Fibroblast of pulmonary artery (primary cell): ENCODE measurements around the gene CPLX1.
"Not testable (repeated sequence)": the region's sequence is repeated elsewhere in the genome, so short reads cannot be mapped to it uniquely, and the experiment has no call there.

Source experiments
- DNase-seq: peaks from one replicate; pipeline ENCODE4 v3.0.0-alpha.2; 2010; ENCODE audit warnings: low read depth
- H3K4me3 ChIP-seq: replicated peaks from 2 replicates; pipeline ENCODE4 v1.5.1; 2011; ENCODE audit warnings: low read depth, mild to moderate bottlenecking, control low read depth, low read length, moderate library complexity
- TF ChIP-seq, protein P1 (sequence below): IDR thresholded peaks from 2 replicates; pipeline ENCODE4 v1.5.1; 2011; ENCODE audit warnings: mild to moderate bottlenecking, control low read depth, low read length, inconsistent platforms; ENCODE audit errors: missing control alignments

The CPLX1 gene

GRCh38 chr4:740656-741282 is 85.2 kb downstream of the CPLX1 start:
- TF ChIP-seq, protein P1, sequence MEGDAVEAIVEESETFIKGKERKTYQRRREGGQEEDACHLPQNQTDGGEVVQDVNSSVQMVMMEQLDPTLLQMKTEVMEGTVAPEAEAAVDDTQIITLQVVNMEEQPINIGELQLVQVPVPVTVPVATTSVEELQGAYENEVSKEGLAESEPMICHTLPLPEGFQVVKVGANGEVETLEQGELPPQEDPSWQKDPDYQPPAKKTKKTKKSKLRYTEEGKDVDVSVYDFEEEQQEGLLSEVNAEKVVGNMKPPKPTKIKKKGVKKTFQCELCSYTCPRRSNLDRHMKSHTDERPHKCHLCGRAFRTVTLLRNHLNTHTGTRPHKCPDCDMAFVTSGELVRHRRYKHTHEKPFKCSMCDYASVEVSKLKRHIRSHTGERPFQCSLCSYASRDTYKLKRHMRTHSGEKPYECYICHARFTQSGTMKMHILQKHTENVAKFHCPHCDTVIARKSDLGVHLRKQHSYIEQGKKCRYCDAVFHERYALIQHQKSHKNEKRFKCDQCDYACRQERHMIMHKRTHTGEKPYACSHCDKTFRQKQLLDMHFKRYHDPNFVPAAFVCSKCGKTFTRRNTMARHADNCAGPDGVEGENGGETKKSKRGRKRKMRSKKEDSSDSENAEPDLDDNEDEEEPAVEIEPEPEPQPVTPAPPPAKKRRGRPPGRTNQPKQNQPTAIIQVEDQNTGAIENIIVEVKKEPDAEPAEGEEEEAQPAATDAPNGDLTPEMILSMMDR: no peak
- no peak for DNase-seq
- no peak overlapping the region for H3K4me3 ChIP-seq

DNA sequence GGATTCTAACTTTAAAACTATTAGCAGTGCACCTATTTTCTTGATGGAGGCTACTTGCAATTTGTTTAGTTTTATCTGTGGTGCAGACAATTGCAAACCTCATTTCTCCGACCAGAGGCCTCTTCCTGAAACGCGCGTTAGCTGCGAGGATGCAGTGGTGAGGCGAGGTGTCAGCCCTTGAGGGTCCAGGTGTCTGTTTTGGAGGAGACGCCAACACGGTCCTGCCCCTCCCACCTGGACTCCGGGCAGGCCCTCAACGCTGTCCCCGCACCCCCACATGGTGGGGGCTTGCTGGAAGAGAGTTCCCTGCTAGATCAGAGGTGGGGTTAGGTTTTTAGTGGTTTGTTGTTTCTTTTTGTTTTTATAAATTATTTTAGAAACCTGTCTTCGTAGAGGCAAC is 85.9 kb downstream of the CPLX1 start:
- TF ChIP-seq, protein P1: no peak
- H3K4me3 ChIP-seq: no peak overlapping the region
- DNase-seq: no peak

DNA sequence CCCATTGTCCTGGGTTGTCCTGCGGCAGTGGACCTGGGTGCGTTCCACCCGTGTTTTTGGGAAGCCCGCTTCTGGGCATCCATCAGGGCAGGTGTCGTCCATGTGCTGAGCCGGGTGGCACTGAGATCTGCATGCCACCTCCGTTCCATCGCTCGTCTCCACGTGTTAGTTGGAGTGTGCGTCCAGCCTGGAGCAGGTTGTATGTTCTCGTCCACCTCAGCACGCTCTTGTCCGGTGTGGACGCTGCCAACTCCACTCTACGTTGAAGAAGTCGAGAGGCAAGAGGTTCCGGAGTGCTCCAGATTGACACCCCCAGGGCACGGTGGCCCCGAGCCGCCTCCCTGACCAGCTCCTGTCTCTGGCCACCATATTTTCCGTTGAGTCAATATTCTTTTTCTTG is 86.4 kb downstream of the CPLX1 start:
- no peak for DNase-seq
- TF ChIP-seq, protein P1: no peak
- H3K4me3 ChIP-seq: no peak overlapping the region

DNA sequence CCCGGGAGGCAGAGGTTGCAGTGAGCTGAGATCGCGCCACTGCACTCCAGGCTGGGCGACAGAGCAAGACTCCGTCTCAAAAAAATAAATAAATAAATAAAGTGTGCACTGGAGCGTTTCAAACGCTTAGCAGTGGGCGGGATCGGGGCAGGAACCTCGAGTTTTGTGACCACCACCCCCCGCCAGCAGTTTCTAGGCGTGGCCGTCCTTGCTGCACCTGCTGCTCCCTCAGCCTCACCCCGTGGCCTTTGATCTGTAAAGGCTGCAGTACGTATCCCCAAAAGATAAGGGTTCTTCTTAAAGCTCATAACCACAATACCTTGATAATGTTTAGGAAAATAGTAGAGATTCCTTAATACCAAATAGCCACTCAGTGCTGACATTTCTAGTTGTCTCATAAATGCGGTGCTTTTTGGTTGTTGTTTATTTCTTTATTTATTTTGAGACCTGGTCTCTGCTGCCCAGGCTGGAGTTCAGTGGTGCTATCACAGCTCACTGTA is 87.1 kb downstream of the CPLX1 start:
- TF ChIP-seq, protein P1: no peak
- H3K4me3 ChIP-seq: no peak overlapping the region
- DNase-seq: no peak

- not testable (repeated sequence) for H3K4me3 ChIP-seq
Measured at GRCh38 chr4:736561-736960, 89.4 kb downstream of the CPLX1 start.

GRCh38 chr4:735583-735982 is 90.3 kb downstream of the CPLX1 start:
- DNase-seq: no peak

More at GRCh38 chr4:736561-736960, 89.4 kb downstream of the CPLX1 start:
- not testable (repeated sequence) for DNase-seq

More at GRCh38 chr4:735583-735982, 90.3 kb downstream of the CPLX1 start:
- TF ChIP-seq, protein P1: no peak
- no peak overlapping the region for H3K4me3 ChIP-seq
